ENCODE results near the gene RNF40. TPM values are rescaled to one million over a fixed set of nuclear protein-coding genes. Genes with fewer than 3 reads are reported as not detected.

The RNF40 gene
- total RNA-seq, 1 donor from 2014 or later, result 94.6 TPM

DNA sequence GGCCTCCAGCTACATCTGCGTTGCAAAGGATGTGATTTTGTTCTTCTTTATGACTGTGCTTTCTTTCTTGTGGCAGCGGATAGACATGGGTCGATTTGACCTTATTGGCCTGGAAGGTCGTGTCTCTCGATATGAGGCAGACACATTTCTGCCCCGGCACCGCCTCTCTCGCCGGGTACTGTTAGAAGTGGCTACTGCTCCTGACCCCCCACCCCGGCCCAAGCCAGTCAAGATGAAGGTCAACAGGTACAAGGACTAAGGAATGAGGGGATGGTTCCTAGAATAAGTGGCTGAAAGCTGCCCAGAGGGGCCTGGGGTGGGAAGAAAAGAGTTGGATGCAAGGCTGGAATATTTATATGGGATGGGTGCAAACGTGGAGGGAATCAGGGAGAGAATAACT, 42.0 kb upstream of the RNF40 start:
- no peak for FAIRE-seq
- no peak overlapping the region for H3K9ac ChIP-seq (ENCODE audit: low read length)
- no peak overlapping the region for H3K27ac ChIP-seq (ENCODE audit: low read depth, low read length)
- peaks cover 10% of the 10 kb centered on the region for H3K4me1 Mint-ChIP-seq (ENCODE audit: low read depth, unreplicated experiment)
- H3K27ac Mint-ChIP-seq (ENCODE audit: unreplicated experiment), result no peak overlapping the region
- H3K4me1 ChIP-seq (ENCODE audit: insufficient read depth, low read length), result peaks cover 5% of the 10 kb centered on the region
- no peak overlapping the region for H2AFZ ChIP-seq (ENCODE audit: low read depth, low read length)
- no peaks in the 10 kb centered on the region for H3K27me3 ChIP-seq (ENCODE audit: insufficient read depth, low read length)
- H3K79me2 ChIP-seq (ENCODE audit: insufficient read depth, low read length), result peaks cover 67% of the 10 kb centered on the region
- no peak overlapping the region for H3K4me3 ChIP-seq (ENCODE audit: insufficient read depth, low read depth, low read length)
- no peaks in the 10 kb centered on the region for H3K9me3 Mint-ChIP-seq (ENCODE audit: unreplicated experiment)
- H3K36me3 Mint-ChIP-seq (ENCODE audit: low read depth, unreplicated experiment), result peaks cover 51% of the 10 kb centered on the region
- no peak overlapping the region for H3K4me2 ChIP-seq (ENCODE audit: low read length)
- H4K20me1 ChIP-seq (ENCODE audit: insufficient read depth, low read length), result peaks cover 89% of the 10 kb centered on the region
- no peak for DNase-seq (ENCODE audit: low read depth)
- H3K27me3 Mint-ChIP-seq (ENCODE audit: low read depth, unreplicated experiment), result no peaks in the 10 kb centered on the region
- no peak for TF ChIP-seq EZH2 (IDR thresholded peaks at IDR 0.05; ENCODE audit: insufficient read depth, low read length)
- TF ChIP-seq, protein P1, sequence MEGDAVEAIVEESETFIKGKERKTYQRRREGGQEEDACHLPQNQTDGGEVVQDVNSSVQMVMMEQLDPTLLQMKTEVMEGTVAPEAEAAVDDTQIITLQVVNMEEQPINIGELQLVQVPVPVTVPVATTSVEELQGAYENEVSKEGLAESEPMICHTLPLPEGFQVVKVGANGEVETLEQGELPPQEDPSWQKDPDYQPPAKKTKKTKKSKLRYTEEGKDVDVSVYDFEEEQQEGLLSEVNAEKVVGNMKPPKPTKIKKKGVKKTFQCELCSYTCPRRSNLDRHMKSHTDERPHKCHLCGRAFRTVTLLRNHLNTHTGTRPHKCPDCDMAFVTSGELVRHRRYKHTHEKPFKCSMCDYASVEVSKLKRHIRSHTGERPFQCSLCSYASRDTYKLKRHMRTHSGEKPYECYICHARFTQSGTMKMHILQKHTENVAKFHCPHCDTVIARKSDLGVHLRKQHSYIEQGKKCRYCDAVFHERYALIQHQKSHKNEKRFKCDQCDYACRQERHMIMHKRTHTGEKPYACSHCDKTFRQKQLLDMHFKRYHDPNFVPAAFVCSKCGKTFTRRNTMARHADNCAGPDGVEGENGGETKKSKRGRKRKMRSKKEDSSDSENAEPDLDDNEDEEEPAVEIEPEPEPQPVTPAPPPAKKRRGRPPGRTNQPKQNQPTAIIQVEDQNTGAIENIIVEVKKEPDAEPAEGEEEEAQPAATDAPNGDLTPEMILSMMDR (IDR thresholded peaks at IDR 0.05; ENCODE audit: insufficient read depth, low read depth, low read length), result no peak
- H3K9me3 ChIP-seq (ENCODE audit: insufficient read depth, low read depth, low read length), result no peaks in the 10 kb centered on the region
- no peak overlapping the region for H3K4me3 Mint-ChIP-seq (ENCODE audit: unreplicated experiment)
- peaks cover 74% of the 10 kb centered on the region for H3K36me3 ChIP-seq (ENCODE audit: insufficient read depth, low read length)

DNA sequence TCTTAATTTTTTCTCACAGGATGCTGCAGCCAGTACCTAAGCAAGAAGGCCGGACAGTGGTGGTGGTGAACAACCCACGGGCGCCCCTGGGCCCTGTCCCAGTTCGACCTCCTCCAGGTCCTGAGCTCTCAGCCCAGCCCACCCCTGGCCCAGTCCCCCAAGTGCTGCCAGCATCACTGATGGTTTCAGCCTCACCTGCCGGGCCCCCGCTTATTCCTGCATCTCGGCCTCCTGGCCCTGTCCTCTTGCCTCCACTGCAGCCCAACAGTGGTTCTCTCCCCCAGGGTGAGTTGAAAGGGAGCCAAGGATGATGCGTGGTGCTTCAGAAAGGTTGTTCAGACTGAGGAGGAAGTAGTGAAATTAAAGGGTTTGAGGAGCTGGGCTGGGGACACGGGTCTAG, 41.4 kb upstream of the RNF40 start:
- TF ChIP-seq EZH2 (IDR thresholded peaks at IDR 0.05; ENCODE audit: insufficient read depth, low read length), result no peak
- TF ChIP-seq, protein P1 (IDR thresholded peaks at IDR 0.05; ENCODE audit: insufficient read depth, low read depth, low read length), result no peak
- Mint-ChIP-seq H3K4me1 (ENCODE audit: low read depth, unreplicated experiment) (peaks cover 7% of the 10 kb centered on the region), H3K27me3 (ENCODE audit: low read depth, unreplicated experiment) (no peaks in the 10 kb centered on the region), H3K27ac (ENCODE audit: unreplicated experiment) (no peak overlapping the region), H3K9me3 (ENCODE audit: unreplicated experiment) (no peaks in the 10 kb centered on the region), H3K36me3 (ENCODE audit: low read depth, unreplicated experiment) (peaks cover 51% of the 10 kb centered on the region), H3K4me3 (ENCODE audit: unreplicated experiment) (no peak overlapping the region)
- Histone ChIP-seq H3K27me3 (ENCODE audit: insufficient read depth, low read length) (no peaks in the 10 kb centered on the region), H3K79me2 (ENCODE audit: insufficient read depth, low read length) (peaks cover 72% of the 10 kb centered on the region), H4K20me1 (ENCODE audit: insufficient read depth, low read length) (peaks cover 90% of the 10 kb centered on the region), H3K4me2 (ENCODE audit: low read length) (no peak overlapping the region), H3K36me3 (ENCODE audit: insufficient read depth, low read length) (peaks cover 73% of the 10 kb centered on the region), H3K9ac (ENCODE audit: low read length) (no peak overlapping the region), H3K27ac (ENCODE audit: low read depth, low read length) (no peak overlapping the region), H3K4me3 (ENCODE audit: insufficient read depth, low read depth, low read length) (no peak overlapping the region), H3K9me3 (ENCODE audit: insufficient read depth, low read depth, low read length) (no peaks in the 10 kb centered on the region), H2AFZ (ENCODE audit: low read depth, low read length) (no peak overlapping the region), H3K4me1 (ENCODE audit: insufficient read depth, low read length) (peaks cover 2% of the 10 kb centered on the region)
- FAIRE-seq (no peak), DNase-seq (ENCODE audit: low read depth) (no peak)

GRCh38 chr16:30721167-30721566, 41.0 kb upstream of the RNF40 start:
- Mint-ChIP-seq H3K27ac (ENCODE audit: unreplicated experiment) (no peak overlapping the region), H3K4me1 (ENCODE audit: low read depth, unreplicated experiment) (peaks cover 3% of the 10 kb centered on the region), H3K27me3 (ENCODE audit: low read depth, unreplicated experiment) (no peaks in the 10 kb centered on the region), H3K9me3 (ENCODE audit: unreplicated experiment) (no peaks in the 10 kb centered on the region), H3K4me3 (ENCODE audit: unreplicated experiment) (no peak overlapping the region), H3K36me3 (ENCODE audit: low read depth, unreplicated experiment) (peaks cover 50% of the 10 kb centered on the region)
- Histone ChIP-seq H3K9ac (ENCODE audit: low read length) (no peak overlapping the region), H3K27me3 (ENCODE audit: insufficient read depth, low read length) (no peaks in the 10 kb centered on the region), H3K27ac (ENCODE audit: low read depth, low read length) (no peak overlapping the region), H3K4me1 (ENCODE audit: insufficient read depth, low read length) (no peaks in the 10 kb centered on the region), H3K4me3 (ENCODE audit: insufficient read depth, low read depth, low read length) (no peak overlapping the region), H3K36me3 (ENCODE audit: insufficient read depth, low read length) (peaks cover 69% of the 10 kb centered on the region), H4K20me1 (ENCODE audit: insufficient read depth, low read length) (peaks cover 89% of the 10 kb centered on the region), H3K4me2 (ENCODE audit: low read length) (no peak overlapping the region), H3K79me2 (ENCODE audit: insufficient read depth, low read length) (peaks cover 72% of the 10 kb centered on the region), H2AFZ (ENCODE audit: low read depth, low read length) (no peak overlapping the region), H3K9me3 (ENCODE audit: insufficient read depth, low read depth, low read length) (no peaks in the 10 kb centered on the region)
- FAIRE-seq (no peak), DNase-seq (ENCODE audit: low read depth) (no peak)
- TF ChIP-seq EZH2 (IDR thresholded peaks at IDR 0.05; ENCODE audit: insufficient read depth, low read length), result no peak
- TF ChIP-seq, protein P1 (IDR thresholded peaks at IDR 0.05; ENCODE audit: insufficient read depth, low read depth, low read length), result no peak
